NCI-H226 (cell line): ENCODE data around the gene LHFPL3.

Source experiments
- DNase-seq: peaks from one replicate; pipeline ENCODE4 v3.0.0-alpha.2; 2015

LHFPL3 gene

DNA sequence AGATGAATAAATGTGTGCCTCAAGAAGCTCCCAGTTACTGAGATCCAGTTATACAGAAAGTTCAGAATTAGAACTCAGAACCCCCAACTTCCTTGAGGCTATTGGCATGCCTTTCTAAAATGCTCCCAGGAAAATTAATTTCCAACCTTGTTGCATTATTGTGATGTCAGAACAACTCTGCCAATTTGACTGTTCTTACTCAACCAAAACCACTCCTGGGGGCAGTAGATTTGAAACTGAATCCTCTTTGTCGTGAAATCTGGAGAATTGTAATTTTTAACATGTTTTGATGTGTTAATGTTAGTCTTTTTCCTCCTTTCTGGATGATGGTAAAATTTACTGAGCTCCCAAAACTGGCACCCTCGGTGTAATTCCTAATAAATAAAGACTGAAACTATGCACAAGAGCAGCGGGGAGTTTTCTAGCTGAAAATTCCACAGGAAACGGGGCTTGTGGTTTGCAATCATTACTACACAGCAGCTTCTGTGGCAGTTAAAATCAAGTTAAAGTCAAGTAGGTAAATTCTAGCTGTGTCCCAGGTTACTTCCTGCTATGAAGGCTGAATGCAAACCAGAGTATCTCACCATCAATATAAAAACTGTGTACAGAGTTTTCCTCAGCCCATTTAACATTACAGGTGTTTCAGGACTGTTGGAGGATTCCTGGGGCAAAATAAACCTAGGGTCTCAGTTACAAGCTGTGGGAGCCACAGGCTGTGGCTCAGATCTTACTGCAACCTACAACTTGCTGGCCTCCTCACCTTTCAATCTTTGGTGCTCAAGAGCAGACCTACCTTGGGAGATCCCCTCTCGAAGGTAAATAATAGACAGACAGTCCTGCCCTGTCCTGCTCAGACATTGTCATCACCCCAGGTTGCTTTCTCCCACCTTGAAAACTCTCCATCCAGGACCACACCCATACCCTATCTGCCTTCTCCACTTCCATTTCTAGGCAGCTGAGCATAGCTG is 529.3 kb downstream of the LHFPL3 start:
- DNase-seq: no peak

DNA sequence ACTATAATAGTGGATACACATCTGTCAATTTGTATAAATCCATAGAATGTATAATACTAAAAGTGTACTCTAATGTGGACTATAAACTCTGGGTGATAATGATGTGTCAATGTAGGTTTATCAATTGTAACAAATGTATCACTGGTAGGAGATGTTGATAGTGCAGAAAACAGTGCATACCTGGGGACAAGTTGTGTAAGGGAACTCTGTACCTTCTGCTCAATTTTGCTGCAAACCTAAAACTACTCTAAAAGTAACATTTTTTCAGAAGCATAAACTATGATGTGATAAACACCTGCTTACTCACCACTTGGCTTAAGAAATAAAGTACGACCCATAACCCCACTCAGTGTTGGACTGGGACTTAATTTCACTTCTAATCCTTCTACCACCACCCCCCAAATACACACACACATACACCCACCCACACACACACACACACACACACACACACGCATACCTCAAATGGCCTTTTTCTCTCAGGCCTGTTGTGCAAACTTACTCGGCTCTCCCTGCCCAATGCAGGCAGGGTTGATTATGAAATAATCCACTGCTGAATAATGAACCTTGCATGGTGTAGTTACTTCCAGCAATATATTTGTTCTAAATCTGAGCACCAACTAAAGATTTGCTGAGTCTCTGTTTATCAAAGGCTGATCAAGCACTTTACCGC is 531.5 kb downstream of the LHFPL3 start:
- no peak for DNase-seq

DNA sequence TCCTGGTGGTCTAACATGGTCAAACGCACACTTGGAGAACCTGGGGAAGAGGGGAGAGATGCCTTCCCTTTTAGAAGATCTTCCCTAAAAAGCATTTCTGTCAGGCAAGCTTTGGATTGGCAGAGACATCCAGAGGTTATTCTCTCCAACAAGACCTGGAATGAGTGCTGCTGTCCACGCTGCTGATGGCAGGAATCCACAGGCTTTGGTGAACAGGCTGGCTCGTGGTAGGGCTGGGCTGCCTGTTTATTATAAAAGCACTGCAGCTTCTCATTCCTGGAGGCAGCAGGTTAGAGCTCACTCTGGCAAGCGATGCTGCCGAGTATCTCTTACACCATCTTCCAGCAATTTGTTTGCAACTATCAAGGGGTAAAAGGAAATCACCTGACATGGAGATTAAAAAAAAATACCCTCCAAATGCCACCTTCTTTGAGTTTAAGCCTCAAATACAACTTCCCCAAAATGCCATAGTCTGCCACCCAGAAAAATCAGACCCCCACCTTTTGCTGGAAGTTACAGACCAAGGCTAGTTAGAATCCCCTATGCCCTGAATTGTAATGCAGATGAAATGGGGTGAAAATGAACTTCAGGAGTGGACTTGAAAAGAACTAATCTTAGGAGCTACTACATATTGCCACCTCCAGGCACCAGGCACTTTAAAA is 533.5 kb downstream of the LHFPL3 start:
- DNase-seq: no peak

DNA sequence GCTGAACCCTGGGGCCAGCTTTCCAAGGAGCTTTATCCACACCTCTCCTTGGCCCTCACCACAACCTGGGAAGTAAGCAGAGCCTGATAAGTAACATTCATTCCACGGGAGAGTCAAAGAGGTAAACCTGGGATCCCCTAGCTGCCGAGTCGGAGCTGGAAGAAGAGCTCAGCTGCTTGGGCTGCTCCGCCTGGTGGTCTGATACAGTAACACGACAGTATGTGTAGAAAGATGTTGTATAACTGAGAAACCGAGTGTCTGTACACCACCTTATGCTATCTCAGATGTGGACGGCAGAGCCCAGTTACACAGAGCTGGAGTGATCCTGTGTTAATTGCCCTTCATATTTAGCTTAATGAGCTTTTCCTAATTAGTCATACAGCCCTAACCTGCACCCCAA is 534.3 kb downstream of the LHFPL3 start:
- peak; percentile 5 for DNase-seq

DNA sequence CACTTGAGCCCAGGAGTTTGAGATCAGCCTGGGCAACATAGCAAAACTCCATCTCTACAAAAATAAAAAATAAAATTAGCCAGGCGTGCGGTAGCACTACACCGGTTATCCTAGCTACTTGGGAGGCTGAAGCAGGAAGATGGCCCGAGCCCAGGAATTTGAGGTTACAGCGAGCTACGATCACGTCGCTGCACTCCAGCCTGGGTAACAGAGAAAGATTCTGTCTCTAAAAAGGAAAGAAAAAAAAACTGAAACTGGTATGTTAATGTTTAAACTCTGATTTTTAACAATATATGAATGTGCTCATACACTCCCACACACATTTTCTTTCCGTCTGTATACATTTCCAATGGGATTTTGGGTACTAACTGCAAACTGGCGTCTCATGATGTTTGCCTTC is 545.0 kb downstream of the LHFPL3 start:
- no peak for DNase-seq

DNA sequence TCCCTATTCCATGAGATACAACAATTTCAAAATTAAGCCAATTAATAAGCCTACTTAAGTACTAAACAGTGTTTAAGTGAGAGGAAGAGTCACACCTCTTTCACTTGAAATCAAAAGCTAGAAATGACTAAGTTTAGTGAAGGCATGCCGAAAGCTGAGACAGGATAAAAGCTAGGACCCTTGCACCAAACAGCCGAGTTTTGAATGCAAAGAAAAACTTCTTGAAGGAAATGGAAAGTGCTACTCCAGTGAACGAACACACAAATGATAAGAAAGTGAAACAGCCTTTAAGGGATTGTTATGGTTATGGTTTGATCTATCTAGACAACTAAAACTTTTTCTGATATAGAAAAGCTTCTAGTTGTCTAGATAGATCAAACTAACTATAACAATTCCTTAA is 550.2 kb downstream of the LHFPL3 start:
- DNase-seq: no peak

DNA sequence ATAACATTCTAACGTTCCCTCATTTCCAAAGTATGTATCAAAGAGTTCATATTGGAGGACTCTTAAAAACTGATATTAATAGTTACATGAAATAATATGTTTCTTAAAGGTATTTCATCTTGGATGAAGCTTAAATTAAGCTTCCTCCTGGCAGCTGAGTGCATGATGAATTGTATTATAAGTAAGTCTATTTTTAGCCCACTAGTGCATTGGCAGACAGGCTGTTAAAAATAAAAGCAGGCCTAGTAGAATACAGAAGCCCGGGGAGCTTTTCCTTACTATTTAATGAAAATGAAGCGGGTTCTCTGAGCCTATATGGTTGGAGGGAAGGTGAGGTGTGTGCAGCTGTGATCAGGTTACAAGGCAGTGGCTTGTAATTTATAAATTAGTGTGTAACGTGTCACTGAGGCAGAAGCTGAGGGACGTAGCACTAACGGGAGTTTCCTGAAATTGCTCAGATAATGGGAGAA is 554.9 kb downstream of the LHFPL3 start:
- no peak for DNase-seq

DNA sequence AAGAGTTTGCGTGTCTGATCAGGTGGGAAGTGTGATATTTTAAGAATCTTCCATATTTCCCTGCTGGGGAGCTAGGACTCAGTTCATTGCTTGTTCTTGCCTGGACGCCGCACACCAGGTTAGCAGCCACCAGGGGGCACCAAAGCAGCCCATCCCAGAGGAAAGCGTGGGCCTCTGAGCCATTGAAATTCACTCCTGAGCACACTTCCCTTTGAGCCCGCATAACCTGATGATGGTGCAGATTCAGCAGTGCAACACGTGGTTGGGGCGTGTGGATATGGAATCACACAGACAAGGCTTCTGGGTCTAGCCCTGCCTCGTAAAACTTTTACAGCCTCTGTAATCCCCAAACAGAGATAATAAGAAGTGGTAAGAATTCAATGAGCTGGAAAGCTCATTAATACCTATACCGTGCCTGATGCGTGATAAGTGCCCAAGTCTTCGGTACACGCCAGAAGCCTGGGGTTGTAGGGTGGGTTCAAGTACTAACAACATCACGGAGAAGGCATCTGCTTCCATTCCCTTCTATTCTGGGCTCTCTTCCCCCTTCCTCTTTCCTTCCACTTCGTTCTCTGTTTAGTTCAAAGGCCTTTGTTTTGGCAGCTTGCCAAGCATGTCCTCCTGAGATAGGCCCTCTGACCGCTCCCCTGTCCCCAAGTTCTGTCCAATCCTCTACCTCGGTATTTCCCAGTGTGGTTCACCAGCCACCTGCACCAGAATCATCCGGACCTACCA is 555.5 kb downstream of the LHFPL3 start:
- peak; percentile 72 for DNase-seq

DNA sequence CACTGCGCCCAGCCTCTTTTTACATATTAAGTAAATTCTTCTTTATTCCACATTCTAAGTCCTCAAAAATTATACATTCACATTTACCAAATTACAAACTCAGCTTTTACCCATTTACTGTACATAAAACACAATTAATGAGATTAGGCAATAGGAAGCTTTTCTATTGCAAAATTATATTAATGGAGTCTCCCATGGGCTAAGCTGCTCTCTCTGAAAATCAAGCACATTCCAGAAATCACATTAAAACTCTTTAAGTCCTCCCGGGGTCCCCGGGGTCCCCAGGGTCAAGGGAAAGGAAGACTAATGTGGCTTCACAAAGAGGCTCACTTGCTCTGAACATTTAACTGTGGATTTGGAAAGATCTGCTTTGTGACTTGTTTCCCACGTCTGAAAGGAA is 558.2 kb downstream of the LHFPL3 start:
- no peak for DNase-seq

DNA sequence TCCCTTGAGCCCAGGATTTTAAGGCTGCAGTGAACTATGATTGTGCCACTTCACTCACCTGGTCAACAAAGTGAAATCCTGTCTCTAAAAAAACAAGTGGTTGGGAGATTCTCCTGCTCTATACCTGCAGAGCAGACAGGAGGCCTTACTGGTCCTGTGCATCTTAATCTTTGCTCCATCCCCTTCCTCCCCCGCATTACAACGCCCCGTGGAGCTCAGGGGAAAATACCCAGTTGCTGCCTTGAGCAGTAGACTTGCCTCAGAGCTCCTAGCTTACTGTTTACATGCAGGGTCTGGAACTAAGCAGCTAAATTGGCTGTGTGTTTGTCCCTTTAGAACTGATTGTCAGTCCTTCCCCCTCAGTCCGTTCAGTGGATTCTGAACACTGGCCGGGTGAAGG is 561.8 kb downstream of the LHFPL3 start:
- DNase-seq: no peak

DNA sequence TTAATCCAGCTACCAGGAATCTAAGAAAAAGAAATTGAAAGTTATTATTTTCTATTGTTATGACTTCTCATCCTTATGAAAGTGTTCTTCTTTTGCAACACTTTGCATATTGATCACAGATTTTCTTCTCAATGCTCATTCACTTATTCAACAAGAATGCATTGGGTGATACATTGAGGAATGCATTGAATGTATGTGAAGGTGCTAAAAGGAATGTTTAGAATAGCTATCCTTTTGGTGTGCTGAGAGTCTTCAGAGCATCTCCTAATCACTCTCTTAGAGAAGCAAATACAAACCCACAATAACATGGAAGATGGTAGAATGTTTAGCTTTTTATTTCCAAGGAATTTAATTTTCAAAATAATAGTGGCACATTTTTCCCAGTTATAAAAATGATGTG is 563.5 kb downstream of the LHFPL3 start:
- no peak for DNase-seq

DNA sequence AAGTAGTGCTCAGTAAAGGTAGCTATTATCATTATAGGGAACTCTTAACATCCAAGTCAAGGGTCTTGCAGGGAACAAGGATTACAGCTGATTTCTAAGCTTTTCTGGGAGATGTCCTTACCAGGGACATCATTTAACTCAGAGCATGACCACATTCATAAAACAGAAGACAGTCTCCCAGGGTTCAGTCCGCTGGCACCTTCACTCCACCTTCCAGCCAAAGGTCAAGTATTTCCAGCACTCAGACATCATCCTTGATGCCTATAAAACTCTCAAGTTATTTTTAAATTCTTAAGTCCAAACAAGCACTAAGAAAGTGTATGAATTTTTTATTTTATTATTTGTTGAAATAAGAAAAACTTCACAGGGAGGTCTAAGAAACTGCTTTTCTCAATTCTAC is 565.9 kb downstream of the LHFPL3 start:
- no peak for DNase-seq

DNA sequence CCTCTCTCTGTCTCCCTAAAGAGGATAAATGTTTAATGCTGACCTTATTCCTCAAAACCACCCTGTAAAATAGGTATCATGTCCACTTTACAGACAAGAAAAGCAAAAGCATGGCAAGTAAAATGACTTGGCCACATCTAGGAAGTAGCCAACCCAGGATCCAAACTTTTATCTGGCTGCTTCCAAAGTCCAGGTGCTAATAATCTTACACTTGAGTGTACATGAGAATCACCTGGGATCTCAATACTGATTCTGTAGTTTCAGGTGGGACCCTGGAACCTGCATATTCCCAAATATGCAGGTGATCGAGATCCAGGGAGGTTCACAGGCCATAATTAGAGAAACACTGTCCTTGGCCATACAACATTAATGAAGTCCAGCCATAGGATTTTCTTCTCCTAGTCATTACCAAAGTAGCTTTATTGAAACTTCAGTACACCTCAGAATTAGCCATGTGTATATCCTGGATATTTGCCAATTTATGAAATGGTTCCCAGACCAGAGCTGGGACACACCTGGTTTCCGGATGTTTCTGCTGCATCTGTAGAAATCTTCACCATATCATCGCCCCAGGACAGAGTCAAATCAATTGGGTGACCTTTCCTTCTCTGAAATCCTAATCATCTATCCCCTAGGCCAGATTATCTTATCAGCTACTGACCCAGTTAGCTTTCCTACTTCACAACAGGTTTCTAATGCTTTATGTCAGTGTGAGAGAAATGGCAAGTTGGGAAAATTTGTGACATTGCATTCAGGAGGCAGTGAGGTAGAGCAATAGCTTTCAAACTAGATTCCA is 566.5 kb downstream of the LHFPL3 start:
- no peak for DNase-seq

DNA sequence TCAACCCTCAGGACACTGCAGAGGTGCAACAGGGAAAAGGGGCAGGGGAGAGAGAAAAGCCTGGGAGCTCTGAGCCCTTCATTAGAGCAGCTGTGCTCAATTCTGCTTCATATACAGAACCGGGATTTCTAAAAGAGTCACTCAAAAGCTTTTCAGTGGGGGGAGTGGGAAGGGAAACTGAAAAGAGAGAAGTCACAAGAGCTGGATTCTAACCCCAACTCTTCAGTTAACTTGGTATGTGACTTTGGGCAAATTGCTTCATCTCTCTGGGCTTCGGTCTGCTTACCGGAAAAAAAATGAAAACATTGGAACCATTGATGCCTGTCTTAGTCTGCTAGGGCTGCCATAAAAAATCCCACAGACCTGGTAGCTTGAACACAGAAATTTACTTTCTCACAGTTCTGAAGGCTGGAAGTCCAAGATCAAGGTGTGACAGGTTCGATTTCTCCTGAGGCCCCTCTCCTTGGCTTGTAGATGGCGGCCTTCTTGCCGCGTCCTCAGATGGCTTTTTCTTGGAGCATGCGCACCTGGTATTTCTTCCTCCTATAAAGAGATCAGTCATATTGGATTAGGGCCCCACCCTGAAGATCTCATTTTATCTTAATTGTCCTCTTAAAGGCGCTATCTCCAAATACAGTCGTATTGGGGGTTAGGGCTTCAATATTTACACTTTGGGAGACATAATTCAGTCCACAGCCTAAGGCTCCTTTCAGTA is 567.3 kb downstream of the LHFPL3 start:
- DNase-seq: no peak

DNA sequence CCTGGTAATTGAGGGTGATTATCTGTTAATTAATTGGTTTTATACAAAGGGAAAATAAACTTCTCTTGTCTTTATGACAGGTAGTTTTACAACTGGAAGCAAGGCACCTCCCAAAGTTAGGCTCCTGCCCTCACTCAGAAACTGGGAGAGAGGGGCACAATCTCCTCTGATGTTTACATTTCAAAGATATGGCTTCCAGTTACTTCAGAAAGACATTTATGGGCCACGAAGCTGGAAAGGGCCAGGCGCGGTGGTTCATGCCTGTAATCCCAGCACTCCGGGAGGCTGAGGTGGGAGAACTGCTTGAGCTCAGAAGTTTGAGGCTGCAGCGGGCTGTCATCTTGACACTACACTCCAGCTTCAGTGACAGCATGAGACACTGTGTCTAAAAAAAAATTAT is 570.0 kb downstream of the LHFPL3 start:
- no peak for DNase-seq

DNA sequence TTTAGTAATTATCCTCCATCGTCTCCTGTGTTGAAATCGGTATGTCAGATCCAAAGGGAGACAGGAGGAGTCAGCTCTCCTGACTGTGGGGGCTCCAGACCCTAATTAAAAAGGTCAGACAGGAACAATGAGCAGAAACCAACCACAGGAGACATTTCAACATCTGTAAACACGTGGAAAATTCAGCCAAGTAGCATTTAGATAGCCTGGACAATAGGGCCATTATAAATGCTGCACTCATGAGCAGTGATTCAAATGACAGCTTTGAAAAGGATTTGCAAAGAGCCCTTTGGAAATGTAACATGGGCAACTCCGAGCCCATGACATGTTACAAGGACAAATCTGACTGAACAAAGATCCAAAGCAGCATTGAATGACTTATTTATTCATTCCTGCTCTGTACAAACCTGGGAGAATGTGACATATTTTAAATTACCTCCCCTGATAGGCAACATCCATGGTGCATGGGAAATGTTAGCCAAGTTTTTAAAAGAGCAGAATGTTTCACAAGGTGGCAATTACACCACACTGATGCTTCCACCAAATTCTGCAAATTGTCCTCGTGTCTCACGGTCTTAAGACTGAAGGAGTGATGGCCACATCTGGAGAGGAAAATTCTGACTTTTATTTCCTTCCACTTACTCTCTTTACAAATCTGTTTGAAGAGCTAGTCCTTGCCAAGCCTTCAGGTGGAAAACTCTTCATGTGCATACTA is 572.3 kb downstream of the LHFPL3 start:
- DNase-seq: no peak

DNA sequence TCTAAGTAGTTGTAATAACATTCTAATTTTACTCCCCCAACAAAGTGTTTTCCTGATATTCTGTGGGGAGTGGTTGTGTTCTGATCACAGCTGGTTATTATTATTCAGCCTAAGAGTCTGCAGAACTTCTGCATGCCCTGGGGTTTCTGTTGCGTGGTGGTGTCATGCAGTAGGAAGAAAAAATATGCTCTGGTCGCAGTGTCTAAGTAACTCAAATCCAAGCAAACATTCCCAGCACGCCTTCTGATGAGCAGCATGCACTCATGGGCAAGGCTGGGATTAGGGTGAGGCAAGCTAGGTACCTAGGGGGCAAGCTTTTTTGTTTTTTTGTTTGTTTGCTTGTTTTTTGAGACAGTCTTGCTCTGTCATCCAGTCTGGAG is 572.8 kb downstream of the LHFPL3 start:
- no peak for DNase-seq

DNA sequence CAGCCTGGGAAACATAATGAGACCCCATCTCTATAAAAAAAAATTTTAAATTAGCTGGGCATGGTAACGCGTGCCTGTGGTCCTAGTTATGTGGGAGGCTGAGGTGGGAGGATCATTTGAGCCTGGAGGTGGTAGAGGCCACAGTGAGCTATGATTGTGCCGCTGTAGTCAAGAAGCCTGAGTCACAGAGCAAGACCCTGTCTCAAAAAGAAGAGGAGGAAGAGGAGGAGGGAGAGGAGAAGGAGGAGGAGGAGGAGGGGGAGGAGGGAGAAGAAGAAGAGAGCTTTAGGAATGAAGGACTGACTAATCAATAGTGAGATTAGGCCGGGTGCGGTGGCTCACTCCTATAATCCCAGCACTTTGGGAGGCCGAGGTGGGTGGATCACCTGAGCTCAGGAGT is 573.8 kb downstream of the LHFPL3 start:
- no peak for DNase-seq

DNA sequence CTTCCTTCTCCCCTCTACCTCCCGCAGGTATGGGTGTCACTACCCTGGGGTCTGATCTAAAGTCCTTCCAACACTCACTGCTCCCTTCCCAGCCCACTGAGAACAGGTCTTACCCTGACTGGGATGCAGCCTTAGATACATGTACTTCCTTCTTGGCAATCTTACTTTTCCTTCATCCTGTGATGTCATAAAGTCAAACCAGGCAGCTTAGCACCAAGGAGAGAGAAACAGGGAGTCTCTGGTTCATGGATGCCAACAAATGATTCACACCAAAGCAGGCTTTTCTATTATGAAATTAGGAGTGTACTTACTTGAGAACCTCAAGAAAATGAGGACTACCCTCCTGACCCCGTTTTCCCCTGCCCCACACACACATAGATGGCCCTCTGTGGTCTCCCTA is 574.6 kb downstream of the LHFPL3 start:
- DNase-seq: peak; percentile 24

DNA sequence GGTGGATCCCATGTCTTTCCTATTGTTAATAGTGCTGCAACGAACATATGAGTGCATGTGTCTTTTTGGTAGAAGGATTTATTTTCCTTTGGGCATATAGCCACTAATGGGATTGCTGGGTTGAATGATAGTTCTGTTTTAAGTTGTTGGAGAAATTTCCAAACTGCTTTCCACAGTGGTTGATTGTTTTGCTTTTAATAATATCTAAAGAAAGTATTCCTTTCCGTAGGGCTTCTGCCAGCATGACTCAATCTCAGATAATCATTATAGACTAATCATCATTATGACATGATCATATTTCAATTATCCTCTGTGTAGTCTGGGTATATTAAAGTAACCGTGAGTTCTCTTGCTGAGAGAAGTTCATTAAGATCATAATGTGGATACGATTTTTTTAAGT is 575.4 kb downstream of the LHFPL3 start:
- DNase-seq: no peak

DNA sequence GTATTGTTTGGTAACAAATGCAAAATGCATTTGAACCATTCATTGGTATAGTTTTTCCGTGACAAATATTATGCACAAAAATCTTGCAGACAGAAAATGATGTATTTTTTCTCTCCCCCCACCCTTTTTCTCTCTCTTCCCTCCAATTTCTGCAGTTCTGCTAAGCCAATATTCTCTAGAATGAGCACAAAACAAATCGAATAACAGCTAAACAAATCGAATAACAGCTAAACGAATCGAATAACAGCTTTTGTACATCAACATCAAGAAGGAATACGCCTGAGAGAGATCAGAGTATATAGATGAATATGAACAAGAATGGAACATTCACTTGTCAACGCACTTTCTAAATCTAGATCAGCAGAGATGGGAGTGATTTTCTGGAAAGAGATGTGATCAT is 577.6 kb downstream of the LHFPL3 start:
- no peak for DNase-seq
